GM23338 (cell line): ENCODE measurements around the gene GFRA4. TPM values are rescaled to one million over a fixed set of nuclear protein-coding genes. Genes with fewer than 3 reads are reported as not detected.

Source experiments
- ATAC-seq: fragments of 200-7000 bp; cut with Tn5 transposase; 3 replicates; pipeline ENCODE4 v1.9.1; 2020
- DNase-seq: peaks from one replicate; pipeline ENCODE4 v3.0.0-alpha.2; 2015; ENCODE audit warnings: low spot score
- H2AFZ ChIP-seq: fragments of 200-600 bp; sonication (generic); 2 replicates; pipeline ENCODE4 v1.8.0; 2016; ENCODE audit warnings: antibody characterized with exemption, mild to moderate bottlenecking, moderate library complexity
- H3F3A ChIP-seq: fragments of 200-600 bp; sonication (generic); replicated peaks from 2 replicates; pipeline ENCODE4 v1.8.0; 2017; ENCODE audit warnings: antibody characterized with exemption, mixed run types, low read depth
- H3K27ac ChIP-seq: fragments of 200-600 bp; sonication (generic); 2 replicates; pipeline ENCODE4 v1.6.1; 2016; ENCODE audit warnings: low read depth
- H3K27me3 ChIP-seq: fragments of 200-600 bp; sonication (generic); 2 replicates; pipeline ENCODE4 v1.8.0; 2016; ENCODE audit warnings: mild to moderate bottlenecking, mixed run types, moderate library complexity; ENCODE audit not compliant: insufficient read depth
- H3K36me3 ChIP-seq: fragments of 200-600 bp; sonication (generic); 2 replicates; pipeline ENCODE4 v1.8.0; 2016; ENCODE audit warnings: mild to moderate bottlenecking; ENCODE audit not compliant: insufficient read depth
- H3K4me1 ChIP-seq: fragments of 200-600 bp; sonication (generic); 2 replicates; pipeline ENCODE4 v1.8.0; 2016; ENCODE audit warnings: mild to moderate bottlenecking, moderate library complexity; ENCODE audit not compliant: insufficient read depth
- H3K4me2 ChIP-seq: fragments of 200-600 bp; sonication (generic); 2 replicates; pipeline ENCODE4 v1.7.1; 2017; ENCODE audit warnings: mixed run types
- H3K4me3 ChIP-seq: fragments of 200-600 bp; sonication (generic); 2 replicates; pipeline ENCODE4 v1.6.1; 2016; ENCODE audit warnings: mixed run types
- H3K79me2 ChIP-seq: fragments of 200-600 bp; sonication (generic); replicated peaks from 2 replicates; pipeline ENCODE4 v1.8.0; 2017; ENCODE audit warnings: mild to moderate bottlenecking; ENCODE audit not compliant: insufficient read depth
- H3K9me2 ChIP-seq: fragments of 200-600 bp; sonication (generic); 2 replicates; pipeline ENCODE4 v1.8.0; 2017; ENCODE audit not compliant: insufficient read depth
- H4K20me1 ChIP-seq: fragments of 200-600 bp; sonication (generic); replicated peaks from 2 replicates; pipeline ENCODE4 v1.8.0; 2017; ENCODE audit warnings: mild to moderate bottlenecking; ENCODE audit not compliant: insufficient read depth
- H3K27ac Mint-ChIP-seq: 2 replicates; pipeline ENCODE4 v1.8.0; 2020; ENCODE audit warnings: inconsistent platforms, mild to moderate bottlenecking, moderate library complexity, mixed read lengths
- H3K27me3 Mint-ChIP-seq: 3 replicates; pipeline ENCODE4 v1.8.0; 2022; ENCODE audit warnings: low read depth, mild to moderate bottlenecking, moderate library complexity, mixed read lengths, inconsistent platforms; ENCODE audit not compliant: insufficient read depth, poor library complexity
- H3K36me3 Mint-ChIP-seq: 3 replicates; pipeline ENCODE4 v1.8.0; 2021; ENCODE audit warnings: low read depth, mild to moderate bottlenecking, inconsistent platforms, moderate library complexity, mixed read lengths
- H3K4me1 Mint-ChIP-seq: 3 replicates; pipeline ENCODE4 v1.8.0; 2020; ENCODE audit warnings: mild to moderate bottlenecking, inconsistent platforms, mixed read lengths
- H3K4me3 Mint-ChIP-seq: 3 replicates; pipeline ENCODE4 v1.8.0; 2021; ENCODE audit warnings: moderate library complexity, mild to moderate bottlenecking, inconsistent platforms, mixed read lengths
- H3K9me3 Mint-ChIP-seq: 3 replicates; pipeline ENCODE4 v1.8.0; 2020; ENCODE audit warnings: moderate library complexity, mild to moderate bottlenecking, inconsistent platforms, mixed read lengths
- CREB1 ChIP-seq: fragments of 250-450 bp; sonication (Bioruptor Pico); IDR thresholded peaks from 2 replicates; pipeline ENCODE4 v1.5.0; 2020; ENCODE audit warnings: low read depth, mild to moderate bottlenecking, moderate library complexity
- EZH2 ChIP-seq: fragments of 200-600 bp; sonication (generic); IDR thresholded peaks from one replicate; pipeline ENCODE4 v1.8.0; 2017; ENCODE audit warnings: antibody characterized with exemption, mild to moderate bottlenecking, low read depth; ENCODE audit not compliant: unreplicated experiment
- EZH2phosphoT487 ChIP-seq: fragments of 200-600 bp; sonication (generic); IDR thresholded peaks from one replicate; pipeline ENCODE4 v1.8.1; 2018; ENCODE audit warnings: antibody characterized with exemption; ENCODE audit not compliant: unreplicated experiment
- JUNB ChIP-seq: IDR thresholded peaks from one replicate; pipeline ENCODE4 v1.6.1; 2016; ENCODE audit warnings: antibody characterized with exemption; ENCODE audit not compliant: unreplicated experiment
- NANOG ChIP-seq: IDR thresholded peaks from 2 replicates; pipeline ENCODE4 v1.6.1; 2016; ENCODE audit warnings: antibody characterized with exemption, borderline replicate concordance
- POLR2AphosphoS5 ChIP-seq: IDR thresholded peaks from 2 replicates; pipeline ENCODE4 v1.6.1; 2016; ENCODE audit warnings: antibody characterized with exemption, low read depth
- ZNF114 ChIP-seq: fragments of 250-450 bp; sonication (Bioruptor Pico); IDR thresholded peaks from 2 replicates; pipeline ENCODE4 v1.5.0; 2020; ENCODE audit warnings: mild to moderate bottlenecking, moderate library complexity
- ZNF331 ChIP-seq: fragments of 250-450 bp; sonication (Bioruptor Pico); IDR thresholded peaks from 2 replicates; pipeline ENCODE4 v1.5.0; 2020; ENCODE audit warnings: low read depth, mild to moderate bottlenecking, moderate library complexity
- polyA plus RNA-seq: library from polyadenylated mRNA; unstranded; fragments of >200 nt; fragmentation: Nextera tagmentation; extraction: Ambion mirVana; gene quantifications from 2 replicates; pipeline ENCODE4 v1.2.1, GENCODE V29; 2016
- total RNA-seq: library from RNA; depleted of rRNA; stranded (reverse); fragments of >200 nt; shearing (Covaris generic); gene quantifications from 2 replicates; pipeline ENCODE4 v1.2.3, GENCODE V29; 2014
- TF ChIP-seq, protein P1 (sequence below): IDR thresholded peaks from one replicate; pipeline ENCODE4 v1.6.1; 2018; ENCODE audit warnings: antibody characterized with exemption; ENCODE audit not compliant: unreplicated experiment
- TF ChIP-seq, protein P2 (sequence below), 2 experiments: fragments of 200-600 bp in 1 of 2; sonication (generic) in 1 of 2; conservative IDR thresholded peaks; 2 replicates each; pipeline versions ENCODE4 v1.5.1 to v1.6.1; 2016 to 2017; ENCODE audit warnings: antibody characterized with exemption in 2 of 2, low read depth in 2 of 2, mild to moderate bottlenecking in 2 of 2, moderate library complexity in 1 of 2
- TF ChIP-seq, protein P3 (sequence below): fragments of 250-450 bp; sonication (Bioruptor Pico); IDR thresholded peaks from 2 replicates; pipeline ENCODE4 v1.5.0; 2020; ENCODE audit warnings: mild to moderate bottlenecking, moderate library complexity
- TF ChIP-seq, protein P4 (sequence below): IDR thresholded peaks from 2 replicates; pipeline ENCODE4 v1.6.1; 2016; ENCODE audit warnings: antibody characterized with exemption

The GFRA4 gene
- total and polyA plus RNA-seq, 2 experiments from 2014 or later: not detected

DNA sequence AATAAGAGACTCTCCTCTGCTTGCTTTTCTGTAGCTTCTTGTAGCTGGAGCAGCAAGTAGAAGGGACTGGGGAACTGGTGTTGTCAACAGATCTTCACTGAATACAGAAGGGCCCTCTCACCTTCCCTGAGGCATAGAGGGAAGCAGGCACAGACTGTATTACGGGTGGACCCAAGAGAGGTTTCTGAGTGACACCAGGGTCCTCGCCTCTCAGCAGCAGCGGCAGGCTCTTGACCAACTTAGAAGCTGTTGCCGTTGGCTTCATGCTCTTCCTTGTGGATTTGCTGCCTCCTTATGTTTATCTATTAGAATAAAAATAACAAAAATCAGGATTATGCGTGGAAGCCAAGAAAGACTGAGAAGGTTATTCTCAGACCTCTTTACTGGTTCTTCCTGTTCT lies 31.7 kb downstream of the GFRA4 start (continued):
- TF ChIP-seq, protein P1, sequence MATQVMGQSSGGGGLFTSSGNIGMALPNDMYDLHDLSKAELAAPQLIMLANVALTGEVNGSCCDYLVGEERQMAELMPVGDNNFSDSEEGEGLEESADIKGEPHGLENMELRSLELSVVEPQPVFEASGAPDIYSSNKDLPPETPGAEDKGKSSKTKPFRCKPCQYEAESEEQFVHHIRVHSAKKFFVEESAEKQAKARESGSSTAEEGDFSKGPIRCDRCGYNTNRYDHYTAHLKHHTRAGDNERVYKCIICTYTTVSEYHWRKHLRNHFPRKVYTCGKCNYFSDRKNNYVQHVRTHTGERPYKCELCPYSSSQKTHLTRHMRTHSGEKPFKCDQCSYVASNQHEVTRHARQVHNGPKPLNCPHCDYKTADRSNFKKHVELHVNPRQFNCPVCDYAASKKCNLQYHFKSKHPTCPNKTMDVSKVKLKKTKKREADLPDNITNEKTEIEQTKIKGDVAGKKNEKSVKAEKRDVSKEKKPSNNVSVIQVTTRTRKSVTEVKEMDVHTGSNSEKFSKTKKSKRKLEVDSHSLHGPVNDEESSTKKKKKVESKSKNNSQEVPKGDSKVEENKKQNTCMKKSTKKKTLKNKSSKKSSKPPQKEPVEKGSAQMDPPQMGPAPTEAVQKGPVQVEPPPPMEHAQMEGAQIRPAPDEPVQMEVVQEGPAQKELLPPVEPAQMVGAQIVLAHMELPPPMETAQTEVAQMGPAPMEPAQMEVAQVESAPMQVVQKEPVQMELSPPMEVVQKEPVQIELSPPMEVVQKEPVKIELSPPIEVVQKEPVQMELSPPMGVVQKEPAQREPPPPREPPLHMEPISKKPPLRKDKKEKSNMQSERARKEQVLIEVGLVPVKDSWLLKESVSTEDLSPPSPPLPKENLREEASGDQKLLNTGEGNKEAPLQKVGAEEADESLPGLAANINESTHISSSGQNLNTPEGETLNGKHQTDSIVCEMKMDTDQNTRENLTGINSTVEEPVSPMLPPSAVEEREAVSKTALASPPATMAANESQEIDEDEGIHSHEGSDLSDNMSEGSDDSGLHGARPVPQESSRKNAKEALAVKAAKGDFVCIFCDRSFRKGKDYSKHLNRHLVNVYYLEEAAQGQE: no peak
- TF ChIP-seq, protein P2, sequence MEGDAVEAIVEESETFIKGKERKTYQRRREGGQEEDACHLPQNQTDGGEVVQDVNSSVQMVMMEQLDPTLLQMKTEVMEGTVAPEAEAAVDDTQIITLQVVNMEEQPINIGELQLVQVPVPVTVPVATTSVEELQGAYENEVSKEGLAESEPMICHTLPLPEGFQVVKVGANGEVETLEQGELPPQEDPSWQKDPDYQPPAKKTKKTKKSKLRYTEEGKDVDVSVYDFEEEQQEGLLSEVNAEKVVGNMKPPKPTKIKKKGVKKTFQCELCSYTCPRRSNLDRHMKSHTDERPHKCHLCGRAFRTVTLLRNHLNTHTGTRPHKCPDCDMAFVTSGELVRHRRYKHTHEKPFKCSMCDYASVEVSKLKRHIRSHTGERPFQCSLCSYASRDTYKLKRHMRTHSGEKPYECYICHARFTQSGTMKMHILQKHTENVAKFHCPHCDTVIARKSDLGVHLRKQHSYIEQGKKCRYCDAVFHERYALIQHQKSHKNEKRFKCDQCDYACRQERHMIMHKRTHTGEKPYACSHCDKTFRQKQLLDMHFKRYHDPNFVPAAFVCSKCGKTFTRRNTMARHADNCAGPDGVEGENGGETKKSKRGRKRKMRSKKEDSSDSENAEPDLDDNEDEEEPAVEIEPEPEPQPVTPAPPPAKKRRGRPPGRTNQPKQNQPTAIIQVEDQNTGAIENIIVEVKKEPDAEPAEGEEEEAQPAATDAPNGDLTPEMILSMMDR (conservative IDR thresholded peaks at IDR 0.05; ENCODE audit: low read depth in 2 of 2): no peak
- no peak for TF ChIP-seq EZH2
- no peak for TF ChIP-seq POLR2AphosphoS5
- TF ChIP-seq CREB1 (CRISPR knock-in tag): no peak

DNA sequence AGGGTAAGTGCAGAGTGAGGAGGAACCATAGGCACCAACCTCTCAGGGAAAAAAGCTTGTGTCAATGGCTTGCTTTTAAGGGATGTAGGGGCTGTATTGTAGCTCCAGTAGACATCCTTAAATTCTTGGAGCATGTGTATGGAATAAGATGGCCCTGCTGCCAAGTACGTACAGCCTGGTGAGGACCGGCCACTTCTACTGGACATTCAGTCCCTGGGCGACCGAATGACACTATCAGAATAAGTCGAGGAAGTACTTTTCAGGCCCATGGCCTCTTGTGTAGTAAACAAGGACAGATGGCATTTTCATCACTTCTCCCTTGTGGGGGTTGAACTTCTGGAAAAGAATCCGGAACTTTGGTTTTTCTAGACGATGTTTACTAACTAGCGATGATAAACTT lies 32.8 kb downstream of the GFRA4 start:
- DNase-seq: no peak
- H3K4me3 ChIP-seq: no peak overlapping the region
- no peak overlapping the region for H3K27ac Mint-ChIP-seq
- peaks cover 5% of the 10 kb centered on the region; the same call in 1 of the 2 replicates for H3K9me2 ChIP-seq
- no peaks in the 10 kb centered on the region for H3K79me2 ChIP-seq
- H3K27ac ChIP-seq: no peak overlapping the region
- no peaks in the 10 kb centered on the region; the same call in 1 of the 2 replicates for H4K20me1 ChIP-seq
- H3K4me3 Mint-ChIP-seq: no peak overlapping the region
- peak overlapping the region; percentile 58 for H3K4me2 ChIP-seq
- H2AFZ ChIP-seq: no peak overlapping the region
- no peak for ATAC-seq
- H3K4me1 ChIP-seq: peaks cover 13% of the 10 kb centered on the region
- H3F3A ChIP-seq: no peaks in the 10 kb centered on the region
- no peaks in the 10 kb centered on the region for H3K27me3 Mint-ChIP-seq
- H3K4me1 Mint-ChIP-seq: peaks cover 21% of the 10 kb centered on the region
- no peaks in the 10 kb centered on the region for H3K27me3 ChIP-seq
- no peaks in the 10 kb centered on the region for H3K9me3 Mint-ChIP-seq
- no peaks in the 10 kb centered on the region for H3K36me3 ChIP-seq
- peaks cover 4% of the 10 kb centered on the region; the same call in 2 of the 3 replicates for H3K36me3 Mint-ChIP-seq
- TF ChIP-seq EZH2 (no peak), CREB1 (CRISPR knock-in tag) (no peak), POLR2AphosphoS5 (no peak), ZNF331 (CRISPR knock-in tag) (no peak), ZNF114 (CRISPR knock-in tag) (no peak), NANOG (no peak), JUNB (no peak), EZH2phosphoT487 (no peak)
- TF ChIP-seq, protein P3, sequence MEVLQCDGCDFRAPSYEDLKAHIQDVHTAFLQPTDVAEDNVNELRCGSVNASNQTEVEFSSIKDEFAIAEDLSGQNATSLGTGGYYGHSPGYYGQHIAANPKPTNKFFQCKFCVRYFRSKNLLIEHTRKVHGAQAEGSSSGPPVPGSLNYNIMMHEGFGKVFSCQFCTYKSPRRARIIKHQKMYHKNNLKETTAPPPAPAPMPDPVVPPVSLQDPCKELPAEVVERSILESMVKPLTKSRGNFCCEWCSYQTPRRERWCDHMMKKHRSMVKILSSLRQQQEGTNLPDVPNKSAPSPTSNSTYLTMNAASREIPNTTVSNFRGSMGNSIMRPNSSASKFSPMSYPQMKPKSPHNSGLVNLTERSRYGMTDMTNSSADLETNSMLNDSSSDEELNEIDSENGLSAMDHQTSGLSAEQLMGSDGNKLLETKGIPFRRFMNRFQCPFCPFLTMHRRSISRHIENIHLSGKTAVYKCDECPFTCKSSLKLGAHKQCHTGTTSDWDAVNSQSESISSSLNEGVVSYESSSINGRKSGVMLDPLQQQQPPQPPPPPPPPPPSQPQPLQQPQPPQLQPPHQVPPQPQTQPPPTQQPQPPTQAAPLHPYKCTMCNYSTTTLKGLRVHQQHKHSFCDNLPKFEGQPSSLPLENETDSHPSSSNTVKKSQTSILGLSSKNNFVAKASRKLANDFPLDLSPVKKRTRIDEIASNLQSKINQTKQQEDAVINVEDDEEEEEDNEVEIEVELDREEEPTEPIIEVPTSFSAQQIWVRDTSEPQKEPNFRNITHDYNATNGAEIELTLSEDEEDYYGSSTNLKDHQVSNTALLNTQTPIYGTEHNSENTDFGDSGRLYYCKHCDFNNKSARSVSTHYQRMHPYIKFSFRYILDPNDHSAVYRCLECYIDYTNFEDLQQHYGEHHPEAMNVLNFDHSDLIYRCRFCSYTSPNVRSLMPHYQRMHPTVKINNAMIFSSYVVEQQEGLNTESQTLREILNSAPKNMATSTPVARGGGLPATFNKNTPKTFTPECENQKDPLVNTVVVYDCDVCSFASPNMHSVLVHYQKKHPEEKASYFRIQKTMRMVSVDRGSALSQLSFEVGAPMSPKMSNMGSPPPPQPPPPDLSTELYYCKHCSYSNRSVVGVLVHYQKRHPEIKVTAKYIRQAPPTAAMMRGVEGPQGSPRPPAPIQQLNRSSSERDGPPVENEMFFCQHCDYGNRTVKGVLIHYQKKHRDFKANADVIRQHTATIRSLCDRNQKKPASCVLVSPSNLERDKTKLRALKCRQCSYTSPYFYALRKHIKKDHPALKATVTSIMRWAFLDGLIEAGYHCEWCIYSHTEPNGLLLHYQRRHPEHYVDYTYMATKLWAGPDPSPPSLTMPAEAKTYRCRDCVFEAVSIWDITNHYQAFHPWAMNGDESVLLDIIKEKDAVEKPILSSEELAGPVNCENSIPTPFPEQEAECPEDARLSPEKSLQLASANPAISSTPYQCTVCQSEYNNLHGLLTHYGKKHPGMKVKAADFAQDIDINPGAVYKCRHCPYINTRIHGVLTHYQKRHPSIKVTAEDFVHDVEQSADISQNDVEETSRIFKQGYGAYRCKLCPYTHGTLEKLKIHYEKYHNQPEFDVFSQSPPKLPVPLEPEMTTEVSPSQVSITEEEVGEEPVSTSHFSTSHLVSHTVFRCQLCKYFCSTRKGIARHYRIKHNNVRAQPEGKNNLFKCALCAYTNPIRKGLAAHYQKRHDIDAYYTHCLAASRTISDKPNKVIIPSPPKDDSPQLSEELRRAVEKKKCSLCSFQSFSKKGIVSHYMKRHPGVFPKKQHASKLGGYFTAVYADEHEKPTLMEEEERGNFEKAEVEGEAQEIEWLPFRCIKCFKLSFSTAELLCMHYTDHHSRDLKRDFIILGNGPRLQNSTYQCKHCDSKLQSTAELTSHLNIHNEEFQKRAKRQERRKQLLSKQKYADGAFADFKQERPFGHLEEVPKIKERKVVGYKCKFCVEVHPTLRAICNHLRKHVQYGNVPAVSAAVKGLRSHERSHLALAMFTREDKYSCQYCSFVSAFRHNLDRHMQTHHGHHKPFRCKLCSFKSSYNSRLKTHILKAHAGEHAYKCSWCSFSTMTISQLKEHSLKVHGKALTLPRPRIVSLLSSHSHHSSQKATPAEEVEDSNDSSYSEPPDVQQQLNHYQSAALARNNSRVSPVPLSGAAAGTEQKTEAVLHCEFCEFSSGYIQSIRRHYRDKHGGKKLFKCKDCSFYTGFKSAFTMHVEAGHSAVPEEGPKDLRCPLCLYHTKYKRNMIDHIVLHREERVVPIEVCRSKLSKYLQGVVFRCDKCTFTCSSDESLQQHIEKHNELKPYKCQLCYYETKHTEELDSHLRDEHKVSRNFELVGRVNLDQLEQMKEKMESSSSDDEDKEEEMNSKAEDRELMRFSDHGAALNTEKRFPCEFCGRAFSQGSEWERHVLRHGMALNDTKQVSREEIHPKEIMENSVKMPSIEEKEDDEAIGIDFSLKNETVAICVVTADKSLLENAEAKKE: no peak
- TF ChIP-seq, protein P4, sequence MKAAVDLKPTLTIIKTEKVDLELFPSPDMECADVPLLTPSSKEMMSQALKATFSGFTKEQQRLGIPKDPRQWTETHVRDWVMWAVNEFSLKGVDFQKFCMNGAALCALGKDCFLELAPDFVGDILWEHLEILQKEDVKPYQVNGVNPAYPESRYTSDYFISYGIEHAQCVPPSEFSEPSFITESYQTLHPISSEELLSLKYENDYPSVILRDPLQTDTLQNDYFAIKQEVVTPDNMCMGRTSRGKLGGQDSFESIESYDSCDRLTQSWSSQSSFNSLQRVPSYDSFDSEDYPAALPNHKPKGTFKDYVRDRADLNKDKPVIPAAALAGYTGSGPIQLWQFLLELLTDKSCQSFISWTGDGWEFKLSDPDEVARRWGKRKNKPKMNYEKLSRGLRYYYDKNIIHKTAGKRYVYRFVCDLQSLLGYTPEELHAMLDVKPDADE: no peak
